GM19455 (cell line): ENCODE data around the gene NEUROD2.

ENCODE experiments used
- ATAC-seq: cut with Tn5 transposase; IDR thresholded peaks from one replicate; pipeline ENCODE4 v1.9.1; 2021; ENCODE audit not compliant: unreplicated experiment

The NEUROD2 gene

DNA sequence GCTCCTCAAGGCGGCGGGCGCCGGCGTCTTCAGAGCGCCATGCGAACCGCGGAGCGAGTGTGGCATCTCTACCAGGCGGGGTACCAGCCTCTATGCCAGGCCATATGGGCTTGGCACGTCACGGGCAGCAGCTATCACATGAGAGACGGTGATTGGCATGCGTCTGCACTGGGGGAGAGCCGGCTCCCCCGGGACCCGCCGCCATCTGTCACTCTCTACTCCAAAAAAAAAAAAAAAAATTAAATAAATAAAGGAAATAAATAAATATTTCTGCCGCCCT lies at the start of gene NEUROD2:
Gene NEUROD2, minus strand, starts transcription at position 70 of the 280 bp plus-strand sequence. CDS start 1,321 bp downstream, outside the sequence.
- ATAC-seq = no peak

DNA sequence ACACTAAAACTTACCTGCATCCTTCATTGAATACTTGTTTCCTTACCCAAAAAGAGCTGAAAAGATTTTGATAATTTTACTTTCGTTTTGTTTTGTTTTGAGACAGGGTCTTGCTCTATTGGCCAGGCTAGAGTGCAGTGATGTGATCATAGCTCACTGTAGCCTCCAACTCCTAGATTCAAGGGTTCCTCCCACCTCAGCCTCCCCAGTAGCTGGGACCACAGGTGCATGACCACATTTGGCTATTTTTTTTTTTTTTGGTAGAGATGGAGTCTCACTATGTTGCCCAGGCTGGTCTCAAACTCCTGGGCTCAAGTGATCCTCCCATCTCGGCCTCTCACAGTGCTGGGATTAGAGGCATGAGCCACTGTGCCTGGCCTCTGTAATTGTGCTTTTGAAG lies 47.4 kb upstream of the NEUROD2 start:
- no peak for ATAC-seq

GRCh38 chr17:39653662-39654331 lies 46.1 kb upstream of the NEUROD2 start:
- no peak for ATAC-seq

DNA sequence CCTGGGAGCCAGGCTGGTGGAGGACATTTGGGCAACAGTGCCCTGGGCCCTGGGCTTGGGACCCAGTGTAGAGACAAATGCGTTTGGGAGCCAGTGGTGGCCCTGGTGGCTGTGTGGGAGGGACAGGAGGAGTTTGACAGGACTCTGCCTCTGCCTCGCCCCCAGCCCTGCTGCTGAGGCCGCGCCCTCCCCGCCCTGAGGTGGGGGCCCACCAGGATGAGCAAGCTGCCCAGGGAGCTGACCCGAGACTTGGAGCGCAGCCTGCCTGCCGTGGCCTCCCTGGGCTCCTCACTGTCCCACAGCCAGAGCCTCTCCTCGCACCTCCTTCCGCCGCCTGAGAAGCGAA lies 45.6 kb upstream of the NEUROD2 start:
- ATAC-seq = no peak

- no peak for ATAC-seq
Observed at GRCh38 chr17:39652587-39653315, 45.0 kb upstream of the NEUROD2 start.

DNA sequence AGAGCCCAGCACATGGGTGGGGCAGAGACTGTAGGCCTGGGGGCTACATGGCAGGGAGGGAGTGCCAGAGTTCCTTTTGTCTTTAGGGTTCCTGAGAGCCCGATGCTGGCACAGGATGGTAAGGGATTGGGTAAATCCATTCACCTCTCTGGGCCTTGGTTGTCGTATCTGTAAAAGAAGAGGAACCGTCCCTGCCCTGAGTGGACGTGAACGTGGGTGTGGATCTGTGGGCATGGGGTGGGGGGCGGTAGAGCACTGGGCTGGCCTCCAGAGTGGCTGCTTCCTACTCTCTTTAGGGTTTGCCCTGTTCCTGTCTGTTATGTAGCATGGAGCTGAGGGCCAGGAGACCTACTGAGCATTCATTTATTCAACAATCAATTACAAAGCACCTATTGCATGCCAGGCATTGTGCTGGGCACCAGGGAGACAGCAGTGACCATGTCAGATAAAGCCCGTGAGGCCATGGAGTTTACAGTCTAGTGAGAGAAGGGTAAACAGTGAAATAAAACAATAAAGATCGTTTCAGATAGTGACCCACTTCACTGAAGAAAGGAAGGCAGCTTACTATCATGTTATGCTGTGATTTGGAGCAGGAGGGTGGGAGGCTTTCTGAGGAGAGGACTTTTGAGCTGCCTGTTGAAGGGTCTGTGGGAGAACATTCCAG lies 44.3 kb upstream of the NEUROD2 start:
- no peak for ATAC-seq

DNA sequence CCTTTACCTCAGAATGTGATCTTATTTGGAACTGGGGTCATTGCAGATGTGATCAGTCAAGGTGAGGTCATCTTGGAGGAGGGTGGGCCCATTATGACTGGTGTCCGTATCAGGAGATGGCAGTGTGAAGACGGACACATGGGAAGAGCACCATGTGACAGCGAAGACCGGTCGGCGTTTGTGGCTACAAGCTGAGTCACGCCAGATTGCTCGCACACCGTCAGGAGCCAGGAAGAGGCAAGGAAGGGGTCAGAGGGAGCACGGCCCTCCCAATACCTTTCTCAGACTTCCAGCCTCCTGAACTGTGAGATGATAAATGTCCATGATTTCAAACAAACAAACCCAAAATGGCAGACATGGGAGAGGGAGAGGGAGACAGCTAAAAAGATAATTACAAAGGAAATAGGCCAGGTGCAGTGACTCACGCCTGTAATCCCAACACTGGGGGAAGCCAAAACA lies 42.4 kb upstream of the NEUROD2 start:
- ATAC-seq = no peak

DNA sequence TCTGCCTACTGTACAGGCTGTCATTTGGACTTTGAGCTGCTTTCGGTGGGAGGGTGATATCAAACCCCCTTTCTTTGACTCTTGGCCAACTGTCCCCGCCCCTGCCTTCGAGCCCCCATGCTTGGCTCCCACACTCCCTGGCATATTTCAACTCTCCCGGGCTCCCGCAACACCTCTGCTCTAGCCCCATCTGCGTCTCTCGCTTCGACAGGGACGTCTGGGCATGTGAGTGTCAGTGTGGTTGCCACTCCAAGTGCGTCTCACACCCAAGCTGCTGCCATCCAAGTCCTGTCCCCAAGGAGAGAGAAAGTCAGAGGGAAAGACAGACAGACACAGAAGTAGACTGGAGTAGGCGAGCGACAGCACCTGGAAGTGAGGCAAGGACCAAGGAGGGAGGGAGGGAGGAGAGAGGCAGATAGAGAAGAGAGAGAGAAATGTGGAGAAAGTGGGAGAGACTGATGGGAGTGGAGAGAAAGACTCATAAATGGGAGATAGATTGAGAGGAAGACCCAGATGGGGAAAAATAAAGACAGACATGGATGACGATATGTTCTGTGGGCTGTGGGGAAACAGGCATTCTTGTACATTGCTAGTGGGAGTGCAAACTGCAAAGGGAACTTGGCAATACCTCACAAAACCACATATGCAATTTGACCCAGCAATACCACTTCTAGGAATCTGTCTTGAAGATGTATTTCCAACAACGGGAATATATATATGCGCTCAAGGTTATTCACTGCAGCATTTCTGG lies 41.1 kb upstream of the NEUROD2 start:
- ATAC-seq = no peak

DNA sequence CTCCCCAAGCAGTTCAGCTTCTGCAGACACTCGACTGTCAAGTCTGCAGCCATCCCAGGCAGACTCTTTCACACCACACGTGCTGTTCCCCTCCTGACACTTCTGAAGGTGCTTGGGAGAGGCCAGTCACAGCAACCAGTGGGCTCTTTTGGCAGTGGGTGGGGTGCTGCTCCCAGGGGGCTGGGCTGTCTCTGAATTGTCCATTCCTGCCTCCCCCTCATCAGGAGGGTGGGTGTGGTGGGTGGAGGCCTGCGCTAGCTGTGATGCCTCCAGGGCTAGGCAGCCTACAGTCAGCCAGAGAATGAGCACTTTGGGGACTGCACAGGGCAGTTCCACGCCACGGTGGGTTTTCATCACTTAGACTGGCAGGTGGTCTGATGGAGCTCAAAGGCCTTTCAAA lies 39.5 kb upstream of the NEUROD2 start:
- ATAC-seq = no peak

DNA sequence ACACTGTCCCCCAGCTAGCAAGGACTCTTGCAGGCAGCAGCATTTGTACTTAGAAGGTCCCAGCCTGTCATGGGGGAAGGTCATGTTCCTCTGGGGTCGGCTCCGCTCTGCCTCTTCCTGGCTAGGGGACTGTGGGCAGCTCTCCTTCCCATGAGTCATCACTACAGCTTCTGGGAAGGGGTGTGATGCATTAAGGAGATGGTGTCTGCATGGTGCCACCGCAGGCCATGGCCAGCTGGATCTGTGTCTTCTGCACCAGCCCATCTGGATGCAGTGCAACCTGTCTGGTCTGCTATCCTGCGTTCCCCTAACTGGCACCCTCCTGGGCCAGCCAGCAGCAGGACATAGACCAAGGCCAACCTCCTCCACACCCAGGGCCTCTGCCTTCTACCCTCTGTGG lies 35.6 kb upstream of the NEUROD2 start:
- ATAC-seq = no peak

- no peak for ATAC-seq
Observed at GRCh38 chr17:39642291-39643074, 34.8 kb upstream of the NEUROD2 start.

DNA sequence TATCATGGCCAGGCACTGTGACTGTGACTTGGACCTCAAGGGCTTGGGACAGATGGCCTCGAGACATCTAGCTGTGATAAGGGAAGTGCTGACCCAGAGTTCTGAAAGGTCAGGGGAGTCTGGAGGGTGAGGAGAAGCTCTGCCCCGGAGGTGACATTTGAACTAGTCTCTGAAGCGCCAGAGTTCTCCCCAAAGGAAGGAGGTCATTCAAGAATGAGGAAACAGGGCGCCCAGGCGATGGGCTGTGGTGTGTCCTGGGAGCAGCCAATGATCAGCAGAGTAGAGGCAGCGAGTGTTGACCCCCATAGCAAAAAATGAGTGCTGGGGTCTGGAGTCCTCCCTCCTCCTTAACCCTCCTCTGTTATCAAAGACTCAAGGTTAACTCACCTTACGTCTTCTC lies 34.2 kb upstream of the NEUROD2 start:
- ATAC-seq = no peak

DNA sequence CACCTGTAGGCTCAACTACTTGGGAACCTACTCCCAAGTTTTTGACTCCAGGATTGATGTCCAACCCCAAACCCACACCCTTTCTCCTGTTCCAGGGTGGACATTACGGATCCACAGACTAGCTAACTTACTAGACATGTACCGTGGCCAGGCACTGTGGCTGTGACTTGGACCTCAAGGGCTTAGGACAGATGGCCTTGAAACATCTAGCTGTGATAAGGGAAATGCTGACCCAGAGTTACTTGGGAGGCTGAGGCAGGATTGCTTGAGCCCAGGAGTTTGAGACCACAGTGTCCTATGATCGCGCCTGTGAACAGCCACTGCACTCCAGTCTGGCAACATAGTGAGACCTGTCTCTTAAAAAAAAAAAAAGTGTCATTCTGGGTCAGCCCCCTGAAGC lies 33.4 kb upstream of the NEUROD2 start:
- no peak for ATAC-seq

DNA sequence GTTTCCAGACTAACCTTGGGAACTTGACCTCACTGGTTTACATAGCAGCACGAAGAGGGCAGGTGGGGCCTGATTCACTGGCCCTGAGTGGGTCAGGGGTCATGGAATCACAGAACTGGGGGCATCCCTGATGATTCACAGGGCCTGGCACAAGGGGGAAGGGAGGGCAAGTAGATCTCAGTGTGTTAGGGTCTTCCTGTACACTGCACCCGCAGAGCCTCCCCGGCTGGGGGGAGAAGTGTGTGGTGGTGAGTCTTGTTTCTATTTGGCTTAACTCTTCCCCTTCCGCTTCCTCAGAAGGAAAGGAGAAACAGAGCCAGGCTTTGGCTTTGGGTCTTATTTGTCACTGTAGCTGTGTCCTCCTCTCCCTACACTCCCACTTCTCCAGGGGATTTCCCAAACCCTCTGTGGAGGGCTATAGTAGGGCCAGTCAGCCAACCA lies 32.9 kb upstream of the NEUROD2 start:
- no peak for ATAC-seq

- ATAC-seq = no peak
Observed at GRCh38 chr17:39639566-39640458, 32.1 kb upstream of the NEUROD2 start.

GRCh38 chr17:39639043-39639442 lies 31.3 kb upstream of the NEUROD2 start:
- ATAC-seq = no peak

- ATAC-seq = no peak
Observed at GRCh38 chr17:39638317-39638716, 30.6 kb upstream of the NEUROD2 start.

- ATAC-seq = peak; percentile 79
Observed at GRCh38 chr17:39636927-39637736, 29.4 kb upstream of the NEUROD2 start, which contains the start of gene STARD3. STARD3 (plus strand) TSS chr17:39637144; CDS start chr17:39653532, 16,388 bp downstream.

DNA sequence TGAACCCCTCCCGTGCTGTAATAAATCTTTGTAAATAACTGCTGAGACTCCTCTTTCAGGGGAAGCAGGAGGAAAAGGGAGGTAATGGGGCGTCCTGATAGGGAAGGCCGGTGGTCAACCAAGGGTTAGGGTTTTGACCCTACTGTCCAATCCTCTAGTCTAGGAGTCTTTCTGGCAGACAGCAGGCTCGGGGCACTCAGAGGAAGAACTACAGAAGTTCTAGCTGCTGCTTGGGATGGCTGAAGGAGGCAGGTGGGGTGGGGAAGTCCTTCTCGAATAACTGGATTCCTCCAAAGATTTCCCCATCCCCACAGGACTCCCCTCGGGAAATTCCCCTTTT lies 28.8 kb upstream of the NEUROD2 start:
- ATAC-seq = peak; percentile 14
